GM12875 (cell line): ENCODE measurements around the gene ACER3.

ENCODE experiments used
- H3K4me3 ChIP-seq: one replicate; pipeline ENCODE4 v1.5.1; 2011; ENCODE audit warnings: low read depth, low read length, control low read depth
- TF ChIP-seq, protein P1 (sequence below): IDR thresholded peaks from 2 replicates; pipeline ENCODE4 v1.5.1; 2011; ENCODE audit warnings: low read depth, mild to moderate bottlenecking, control low read depth, inconsistent platforms, low read length, moderate library complexity, borderline replicate concordance; ENCODE audit not compliant: insufficient read depth

ACER3 gene

GRCh38 chr11:77019976-77020595, 159.4 kb downstream of the ACER3 start:
- no peak overlapping the region for H3K4me3 ChIP-seq
- TF ChIP-seq, protein P1, sequence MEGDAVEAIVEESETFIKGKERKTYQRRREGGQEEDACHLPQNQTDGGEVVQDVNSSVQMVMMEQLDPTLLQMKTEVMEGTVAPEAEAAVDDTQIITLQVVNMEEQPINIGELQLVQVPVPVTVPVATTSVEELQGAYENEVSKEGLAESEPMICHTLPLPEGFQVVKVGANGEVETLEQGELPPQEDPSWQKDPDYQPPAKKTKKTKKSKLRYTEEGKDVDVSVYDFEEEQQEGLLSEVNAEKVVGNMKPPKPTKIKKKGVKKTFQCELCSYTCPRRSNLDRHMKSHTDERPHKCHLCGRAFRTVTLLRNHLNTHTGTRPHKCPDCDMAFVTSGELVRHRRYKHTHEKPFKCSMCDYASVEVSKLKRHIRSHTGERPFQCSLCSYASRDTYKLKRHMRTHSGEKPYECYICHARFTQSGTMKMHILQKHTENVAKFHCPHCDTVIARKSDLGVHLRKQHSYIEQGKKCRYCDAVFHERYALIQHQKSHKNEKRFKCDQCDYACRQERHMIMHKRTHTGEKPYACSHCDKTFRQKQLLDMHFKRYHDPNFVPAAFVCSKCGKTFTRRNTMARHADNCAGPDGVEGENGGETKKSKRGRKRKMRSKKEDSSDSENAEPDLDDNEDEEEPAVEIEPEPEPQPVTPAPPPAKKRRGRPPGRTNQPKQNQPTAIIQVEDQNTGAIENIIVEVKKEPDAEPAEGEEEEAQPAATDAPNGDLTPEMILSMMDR: no peak

DNA sequence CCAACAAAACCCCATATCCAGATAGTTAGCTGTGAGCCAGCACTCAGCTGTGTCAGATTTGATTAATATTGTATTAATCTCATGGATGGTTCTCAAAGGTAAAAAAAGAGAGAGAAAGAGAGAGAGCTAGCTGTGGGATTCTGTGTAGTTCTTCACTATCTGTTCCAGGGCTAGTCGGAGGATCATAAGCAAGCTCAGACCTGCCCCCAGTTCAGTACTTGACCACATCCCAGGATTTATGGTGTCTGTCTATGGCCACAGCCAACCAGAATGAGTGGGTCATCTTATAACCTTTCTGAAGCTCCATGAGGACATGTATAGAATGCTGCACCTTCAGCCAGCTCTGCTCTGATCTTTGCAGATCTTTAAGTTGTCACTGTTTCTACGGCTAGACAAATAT, 160.0 kb downstream of the ACER3 start:
- H3K4me3 ChIP-seq: no peak overlapping the region
- TF ChIP-seq, protein P1: no peak

- H3K4me3 ChIP-seq: no peak overlapping the region
- TF ChIP-seq, protein P1: no peak
These were observed 164.0 kb downstream of the ACER3 start for GRCh38 chr11:77024745-77025144.

GRCh38 chr11:77026221-77026620, 165.5 kb downstream of the ACER3 start:
- no peak overlapping the region for H3K4me3 ChIP-seq
- TF ChIP-seq, protein P1: no peak

DNA sequence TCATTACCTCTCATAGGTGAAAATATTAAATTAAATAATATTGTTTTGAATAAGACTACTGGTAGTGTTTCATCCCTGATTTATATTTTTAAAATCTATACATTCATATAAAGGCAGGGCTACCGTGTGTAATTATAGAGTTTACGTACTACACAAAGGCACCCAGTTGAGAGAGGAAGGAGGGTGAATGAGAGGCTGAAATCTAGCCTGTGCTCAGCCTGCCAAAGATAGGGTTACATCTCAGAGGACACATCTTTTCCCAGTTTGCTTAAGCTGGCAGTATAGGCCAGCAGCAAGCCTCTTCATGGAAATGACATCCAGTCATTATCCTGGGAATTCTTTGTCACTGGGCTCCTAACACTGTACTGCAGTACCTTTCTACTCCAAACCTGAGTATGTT, 166.0 kb downstream of the ACER3 start:
- H3K4me3 ChIP-seq: no peak overlapping the region
- TF ChIP-seq, protein P1: no peak

DNA sequence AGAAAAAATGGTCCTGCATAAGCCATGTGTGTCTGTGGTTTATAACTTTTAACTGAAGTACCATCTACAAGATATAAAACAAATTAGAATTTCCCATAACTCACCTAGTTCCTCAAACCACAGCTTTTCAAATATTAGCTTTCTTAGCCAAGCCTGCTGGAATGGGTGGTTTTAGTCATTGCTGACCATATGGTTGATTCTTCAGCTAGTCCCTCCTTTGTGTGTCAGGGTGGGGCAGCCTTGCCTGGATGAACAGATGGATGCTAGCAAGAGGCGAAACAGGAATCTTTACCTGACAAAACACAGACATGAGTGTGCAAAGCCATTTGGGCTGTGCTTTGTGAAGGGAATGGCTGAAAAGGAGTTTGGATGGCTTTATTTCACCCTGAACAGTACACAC, 166.6 kb downstream of the ACER3 start:
- no peak overlapping the region for H3K4me3 ChIP-seq
- TF ChIP-seq, protein P1: no peak

- no peak overlapping the region for H3K4me3 ChIP-seq
- TF ChIP-seq, protein P1: no peak
These were observed 169.1 kb downstream of the ACER3 start for GRCh38 chr11:77029829-77030228.
